ENCODE results near the gene SLC38A3. TPM values are rescaled to one million over a fixed set of nuclear protein-coding genes. Genes with fewer than 3 reads are reported as not detected.
"Not testable (repeated sequence)": the region's sequence is repeated elsewhere in the genome, so short reads cannot be mapped to it uniquely, and the experiment has no call there.

Gene SLC38A3
- total RNA-seq, 1 donor from 2014 or later, result not detected

DNA sequence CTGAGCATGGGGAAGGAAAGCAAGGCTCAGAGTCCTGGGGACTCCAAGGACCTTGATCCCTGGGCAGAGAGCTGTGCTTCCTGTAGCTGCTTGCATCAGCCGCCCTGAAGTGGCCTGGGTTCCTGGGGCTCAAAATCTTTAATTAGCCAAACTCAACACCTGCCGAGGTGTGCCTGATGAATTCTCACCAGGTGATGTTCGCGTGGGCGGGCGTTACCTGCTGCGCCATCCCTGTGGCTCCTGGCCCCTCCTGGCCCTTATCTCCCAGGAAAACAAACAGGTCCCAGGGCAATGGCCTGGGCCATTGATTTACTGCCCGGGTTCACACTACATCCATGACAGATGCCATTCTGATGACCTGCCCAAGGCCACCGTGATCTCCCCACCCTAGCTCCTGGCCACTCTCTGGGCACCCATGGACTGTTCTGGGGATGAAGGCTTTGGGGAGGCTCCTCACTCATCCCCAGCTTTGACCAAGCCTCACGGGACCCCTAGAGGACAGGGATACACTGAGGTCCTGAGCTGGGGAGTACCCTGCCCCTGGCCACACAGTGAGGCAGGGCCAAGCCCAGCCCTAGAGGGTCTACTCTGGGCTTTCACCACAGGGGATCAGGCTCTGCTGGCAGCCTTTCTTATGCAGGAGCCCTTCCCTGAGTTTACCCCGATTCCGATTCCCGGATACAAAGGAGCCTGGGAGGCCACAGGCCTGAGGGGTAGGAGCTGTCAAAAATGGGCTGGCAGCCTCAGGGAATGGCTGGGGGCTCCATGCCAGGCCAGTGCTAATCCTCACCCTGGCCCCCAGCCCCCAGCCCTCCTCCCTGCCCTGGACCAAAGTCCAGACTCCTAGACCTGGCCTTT is 5.7 kb downstream of the SLC38A3 start:
- no peak for TF ChIP-seq CTCF (IDR thresholded peaks at IDR 0.05)
- no peak for DNase-seq

DNA sequence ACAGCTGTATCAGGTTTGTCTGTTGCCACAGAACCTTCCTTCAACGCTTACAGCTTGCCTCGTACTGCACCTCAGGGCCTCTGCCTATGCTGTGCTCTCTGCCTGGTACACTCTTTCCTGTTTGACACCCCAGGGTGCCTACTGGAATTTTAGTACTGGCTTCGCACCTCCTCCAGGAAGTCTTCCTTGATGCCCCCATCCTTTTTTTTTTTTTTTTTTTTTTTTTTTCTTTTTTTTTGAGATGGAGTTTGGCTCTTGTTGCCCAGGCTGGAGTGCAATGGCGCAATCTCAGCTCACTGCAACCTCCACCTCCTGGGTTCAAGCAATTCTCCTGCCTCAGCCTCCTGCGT is 6.3 kb downstream of the SLC38A3 start:
- H3K9me3 ChIP-seq; DNase-seq; H3K27ac ChIP-seq; ATAC-seq; intact Hi-C loops (cut with DNase I); H3K4me3 ChIP-seq; H3K36me3 ChIP-seq; H3K27me3 ChIP-seq (ENCODE audit: low read depth); H3K4me1 ChIP-seq: not testable (repeated sequence)

More for the DNA sequence above, 5.7 kb downstream of the SLC38A3 start:
- Histone ChIP-seq H3K9me3 (no peaks in the 10 kb centered on the region), H3K36me3 (no peaks in the 10 kb centered on the region), H3K4me3 (no peak overlapping the region), H3K27ac (no peak overlapping the region), H3K4me1 (peaks cover 4% of the 10 kb centered on the region), H3K27me3 (ENCODE audit: low read depth) (peaks cover 10% of the 10 kb centered on the region)
- no peak for ATAC-seq
- intact Hi-C loops (cut with DNase I), result no loop called here

DNA sequence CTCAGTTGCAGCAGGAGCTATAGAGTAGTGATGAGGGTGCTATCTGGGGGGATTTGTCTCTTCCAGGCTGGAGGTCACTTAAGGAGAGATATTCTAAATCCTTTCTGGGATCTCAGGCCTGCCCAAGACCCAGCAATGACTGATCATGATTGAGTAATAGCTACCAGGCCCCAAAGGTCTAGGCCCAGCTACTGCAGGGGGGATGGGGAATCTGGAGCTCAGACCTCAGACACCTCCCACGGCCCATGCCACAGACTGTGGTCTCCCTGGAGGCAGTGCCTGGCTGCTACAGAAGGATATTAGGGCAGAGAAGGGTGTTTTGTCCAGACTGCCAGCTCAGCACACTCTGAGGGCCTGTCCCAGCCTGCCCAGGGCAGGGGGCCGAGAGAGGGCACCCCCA is 6.9 kb downstream of the SLC38A3 start:
- no peak for TF ChIP-seq CTCF (IDR thresholded peaks at IDR 0.05)
- H3K27me3 ChIP-seq (ENCODE audit: low read depth), result no peaks in the 10 kb centered on the region
- H3K9me3 ChIP-seq, result no peaks in the 10 kb centered on the region
- no peak overlapping the region for H3K4me3 ChIP-seq
- no peak overlapping the region for H3K27ac ChIP-seq
- DNase-seq (no peak), ATAC-seq (no peak)
- H3K36me3 ChIP-seq, result no peaks in the 10 kb centered on the region
- H3K4me1 ChIP-seq, result no peaks in the 10 kb centered on the region
- intact Hi-C loops (cut with DNase I), result no loop called here

- H3K4me1 ChIP-seq, result no peaks in the 10 kb centered on the region
- H3K36me3 ChIP-seq, result no peaks in the 10 kb centered on the region
- no peak overlapping the region for H3K4me3 ChIP-seq
- no peaks in the 10 kb centered on the region for H3K9me3 ChIP-seq
- no peaks in the 10 kb centered on the region for H3K27me3 ChIP-seq (ENCODE audit: low read depth)
- no peak for TF ChIP-seq CTCF (IDR thresholded peaks at IDR 0.05)
- intact Hi-C loops (cut with DNase I), result no loop called here
- H3K27ac ChIP-seq, result no peak overlapping the region
- ATAC-seq (no peak), DNase-seq (no peak)
Observed at GRCh38 chr3:50212502-50212901, 7.4 kb downstream of the SLC38A3 start.

- H3K36me3 ChIP-seq, result no peaks in the 10 kb centered on the region
- H3K4me1 ChIP-seq, result no peaks in the 10 kb centered on the region
- no peaks in the 10 kb centered on the region for H3K27me3 ChIP-seq (ENCODE audit: low read depth)
- no peak overlapping the region for H3K4me3 ChIP-seq
- H3K27ac ChIP-seq, result no peak overlapping the region
- ATAC-seq, result no peak
- H3K9me3 ChIP-seq, result no peaks in the 10 kb centered on the region
- DNase-seq, result no peak
- no peak for TF ChIP-seq CTCF (IDR thresholded peaks at IDR 0.05)
- intact Hi-C loops (cut with DNase I), result no loop called here
Observed at GRCh38 chr3:50212971-50213370, 7.9 kb downstream of the SLC38A3 start.

- Histone ChIP-seq H3K4me3 (no peak overlapping the region), H3K36me3 (no peaks in the 10 kb centered on the region), H3K4me1 (no peaks in the 10 kb centered on the region), H3K9me3 (no peaks in the 10 kb centered on the region), H3K27ac (no peak overlapping the region), H3K27me3 (ENCODE audit: low read depth) (no peaks in the 10 kb centered on the region)
- no peak for DNase-seq
- no peak for TF ChIP-seq CTCF (IDR thresholded peaks at IDR 0.05)
- no peak for ATAC-seq
- intact Hi-C loops (cut with DNase I), result no loop called here
Observed at GRCh38 chr3:50213373-50213772, 8.3 kb downstream of the SLC38A3 start.
